Keratinocyte (primary cell): Measurements from ENCODE around the gene EPHX1. TPM values are rescaled to one million over a fixed set of nuclear protein-coding genes. Genes with fewer than 3 reads are reported as not detected.

Source experiments
- DNase-seq: peaks from one replicate; pipeline ENCODE4 v3.0.0-alpha.2; 2011; ENCODE audit warnings: low read depth, missing footprints, low spot score
- FAIRE-seq: peaks from 2 replicates; lab custom pipeline; 2011; peaks lifted over from hg19 to GRCh38; lab: Jason Lieb, UNC
- H2AFZ ChIP-seq: 2 replicates; pipeline ENCODE4 v1.6.0; 2012; ENCODE audit warnings: low read length, control low read depth, inconsistent platforms; ENCODE audit not compliant: control insufficient read depth
- H3K27ac ChIP-seq: 2 replicates; pipeline ENCODE4 v1.5.1; 2011; ENCODE audit warnings: low read length; ENCODE audit not compliant: control insufficient read depth, insufficient read depth
- H3K27me3 ChIP-seq: 3 replicates; pipeline ENCODE4 v1.6.0; 2011; ENCODE audit warnings: low read length; ENCODE audit not compliant: control insufficient read depth, insufficient read depth; ENCODE audit errors: extremely low read depth
- H3K36me3 ChIP-seq, 2 experiments: 2 replicates in 1 of 2; 3 replicates in 1 of 2; pipeline ENCODE4 v1.5.1; 2011; ENCODE audit warnings: low read length in 2 of 2, mild to moderate bottlenecking in 1 of 2; ENCODE audit not compliant: control insufficient read depth in 2 of 2, insufficient read depth in 2 of 2; ENCODE audit errors: extremely low read depth in 1 of 2
- H3K4me1 ChIP-seq: 3 replicates; pipeline ENCODE4 v1.5.1; 2011; ENCODE audit warnings: low read length; ENCODE audit not compliant: control insufficient read depth, insufficient read depth; ENCODE audit errors: extremely low read depth
- H3K4me2 ChIP-seq: 3 replicates; pipeline ENCODE4 v1.6.0; 2011; ENCODE audit warnings: low read depth, low read length; ENCODE audit not compliant: control insufficient read depth, insufficient read depth; ENCODE audit errors: extremely low read depth
- H3K4me3 ChIP-seq, 3 experiments: fragments of 200-600 bp in 1 of 3; sonication (generic) in 1 of 3; 2 replicates in 2 of 3; 3 replicates in 1 of 3; pipeline ENCODE4 v1.5.1; 2011 to 2016; ENCODE audit warnings: low read length in 3 of 3, mild to moderate bottlenecking in 3 of 3, control low read depth in 2 of 3, inconsistent platforms in 1 of 3, low read depth in 1 of 3, mixed read lengths in 1 of 3, mixed run types in 1 of 3, moderate library complexity in 1 of 3; ENCODE audit not compliant: control insufficient read depth in 2 of 3, insufficient read depth in 2 of 3; ENCODE audit errors: extremely low read depth in 1 of 3
- H3K79me2 ChIP-seq: 2 replicates; pipeline ENCODE4 v1.6.0; 2012; ENCODE audit warnings: low read length; ENCODE audit not compliant: control insufficient read depth, insufficient read depth
- H3K9ac ChIP-seq: 3 replicates; pipeline ENCODE4 v1.6.0; 2011; ENCODE audit warnings: low read length; ENCODE audit not compliant: control insufficient read depth, insufficient read depth; ENCODE audit errors: extremely low read depth
- H3K9me1 ChIP-seq: 3 replicates; pipeline ENCODE4 v1.6.0; 2011; ENCODE audit warnings: low read length; ENCODE audit not compliant: control insufficient read depth, insufficient read depth; ENCODE audit errors: extremely low read depth
- H3K9me3 ChIP-seq: 2 replicates; pipeline ENCODE4 v1.5.1; 2012; ENCODE audit warnings: low read depth, low read length; ENCODE audit not compliant: control insufficient read depth
- H4K20me1 ChIP-seq: 3 replicates; pipeline ENCODE4 v1.6.0; 2011; ENCODE audit warnings: low read length; ENCODE audit not compliant: control insufficient read depth, insufficient read depth; ENCODE audit errors: extremely low read depth
- EZH2 ChIP-seq: IDR thresholded peaks from one replicate; pipeline ENCODE4 v1.6.1; 2012; ENCODE audit warnings: inconsistent platforms, mild to moderate bottlenecking, low read length, moderate library complexity
- dilution Hi-C: fragments of 300-500 bp; cut with MboI; formaldehyde crosslinking; loops from one replicate; pipeline ENCODE4 v1.7.0; 2020; ENCODE audit warnings: low sequenced_read_pairs; ENCODE audit not compliant: extremely low pct_ligation_motif_present
- polyA plus RNA-seq, 5 experiments: library from polyadenylated mRNA; depleted of rRNA in 3 of 5; stranded (reverse) in 3 of 5; stranded (forward) in 1 of 5; unstranded in 1 of 5; fragments of >200 nt; gene quantifications; 1 replicate in 1 of 5; 2 replicates in 3 of 5; 3 replicates in 1 of 5; pipeline versions ENCODE4 v1.2.1 to v1.2.3, GENCODE V29; 2011 to 2012; ENCODE audit warnings: missing spikeins in 2 of 5, low read depth in 1 of 5, low replicate concordance in 1 of 5
- TF ChIP-seq, protein P1 (sequence below), 3 experiments: IDR thresholded peaks in 1 of 3; conservative IDR thresholded peaks in 1 of 3; optimal IDR thresholded peaks in 1 of 3; 2 replicates in 2 of 3; 3 replicates in 1 of 3; pipeline versions ENCODE3 to v1.5.1; 2011; ENCODE audit warnings: low read length in 3 of 3, mild to moderate bottlenecking in 3 of 3, moderate library complexity in 2 of 3, control low read depth in 1 of 3, inconsistent platforms in 1 of 3; ENCODE audit not compliant: insufficient read depth in 2 of 3; ENCODE audit errors: extremely low read depth in 1 of 3

Gene EPHX1
- polyA plus RNA-seq, 1 donor (not counting 4 experiments of a cell fraction or from before 2014, with no cell fraction given), result 6.4 TPM

DNA sequence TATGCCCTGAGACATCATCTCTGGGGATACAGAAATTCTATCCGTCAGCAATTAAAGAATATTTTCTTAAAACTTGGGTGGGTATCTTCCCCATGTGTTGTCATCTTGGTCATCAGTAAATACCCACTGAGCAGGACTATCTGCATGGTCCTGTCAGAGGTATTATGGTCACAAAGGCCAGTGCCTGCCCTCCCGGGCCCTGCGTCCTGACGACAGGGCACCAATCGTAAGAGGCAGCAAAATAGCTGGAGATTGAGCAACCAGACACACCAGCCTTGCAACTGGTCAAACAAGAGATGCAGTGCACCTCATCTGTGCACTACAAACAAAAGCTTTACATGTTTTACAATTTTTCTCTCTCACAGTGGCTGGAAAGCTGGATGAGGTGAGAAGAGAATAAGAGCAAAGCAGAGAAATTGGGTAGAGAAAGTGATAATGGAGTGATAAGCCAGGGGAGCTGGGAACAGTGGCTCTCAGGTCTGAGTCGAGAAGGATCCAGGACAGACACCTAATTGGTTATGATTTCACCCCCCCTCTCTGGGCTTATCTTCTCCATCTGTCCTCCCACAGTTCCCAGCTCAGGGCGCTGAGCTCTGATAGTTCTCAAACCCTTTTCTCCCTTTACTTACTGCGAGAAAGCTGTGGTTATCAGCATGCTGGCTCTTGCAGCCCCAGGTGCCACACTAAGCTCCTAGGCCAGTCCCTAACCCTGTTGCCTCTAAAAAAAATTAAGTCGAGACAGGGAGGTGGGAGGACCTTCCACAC is 41.1 kb upstream of the EPHX1 start:
- Histone ChIP-seq H3K36me3 (no peaks in the 10 kb centered on the region), H2AFZ (no peak overlapping the region), H3K27me3 (no peaks in the 10 kb centered on the region), H3K4me3 (no peak overlapping the region), H3K9me1 (no peaks in the 10 kb centered on the region), H3K9me3 (no peaks in the 10 kb centered on the region), H3K79me2 (no peaks in the 10 kb centered on the region), H4K20me1 (no peaks in the 10 kb centered on the region), H3K4me1 (peaks cover 41% of the 10 kb centered on the region), H3K4me2 (no peak overlapping the region), H3K27ac (no peak overlapping the region), H3K9ac (no peak overlapping the region)
- FAIRE-seq, result no peak
- TF ChIP-seq, protein P1, sequence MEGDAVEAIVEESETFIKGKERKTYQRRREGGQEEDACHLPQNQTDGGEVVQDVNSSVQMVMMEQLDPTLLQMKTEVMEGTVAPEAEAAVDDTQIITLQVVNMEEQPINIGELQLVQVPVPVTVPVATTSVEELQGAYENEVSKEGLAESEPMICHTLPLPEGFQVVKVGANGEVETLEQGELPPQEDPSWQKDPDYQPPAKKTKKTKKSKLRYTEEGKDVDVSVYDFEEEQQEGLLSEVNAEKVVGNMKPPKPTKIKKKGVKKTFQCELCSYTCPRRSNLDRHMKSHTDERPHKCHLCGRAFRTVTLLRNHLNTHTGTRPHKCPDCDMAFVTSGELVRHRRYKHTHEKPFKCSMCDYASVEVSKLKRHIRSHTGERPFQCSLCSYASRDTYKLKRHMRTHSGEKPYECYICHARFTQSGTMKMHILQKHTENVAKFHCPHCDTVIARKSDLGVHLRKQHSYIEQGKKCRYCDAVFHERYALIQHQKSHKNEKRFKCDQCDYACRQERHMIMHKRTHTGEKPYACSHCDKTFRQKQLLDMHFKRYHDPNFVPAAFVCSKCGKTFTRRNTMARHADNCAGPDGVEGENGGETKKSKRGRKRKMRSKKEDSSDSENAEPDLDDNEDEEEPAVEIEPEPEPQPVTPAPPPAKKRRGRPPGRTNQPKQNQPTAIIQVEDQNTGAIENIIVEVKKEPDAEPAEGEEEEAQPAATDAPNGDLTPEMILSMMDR (optimal IDR thresholded peaks at IDR 0.05 in 1 of 3, IDR thresholded peaks at IDR 0.05 in 1 of 3, conservative IDR thresholded peaks at IDR 0.05 in 1 of 3; ENCODE audit: extremely low read depth in 1 of 3, insufficient read depth in 2 of 3, low read length in 3 of 3), result no peak
- TF ChIP-seq EZH2, result no peak
- dilution Hi-C loops, result no loop called here
- no peak for DNase-seq

DNA sequence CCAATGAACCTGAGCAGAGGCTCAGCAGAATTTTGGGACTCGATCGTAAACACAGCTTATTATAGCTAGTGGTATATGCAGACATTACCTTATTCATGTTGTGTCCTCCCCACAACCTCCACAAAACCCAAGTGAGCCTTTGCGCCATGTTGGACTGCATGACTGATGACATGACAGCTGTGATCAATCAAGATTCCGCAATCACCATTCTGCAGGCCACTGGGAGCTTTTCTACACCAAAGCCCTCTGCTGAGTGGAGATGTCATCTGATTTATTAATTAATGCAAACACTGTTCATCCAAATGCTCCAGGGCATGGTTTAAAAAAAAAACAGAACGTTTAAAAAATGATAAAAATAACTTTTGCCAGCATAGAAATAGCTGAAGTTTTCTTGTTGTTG is 40.2 kb upstream of the EPHX1 start:
- no peak overlapping the region for H3K9ac ChIP-seq
- no peaks in the 10 kb centered on the region for H4K20me1 ChIP-seq
- H3K4me3 ChIP-seq, result no peak overlapping the region
- dilution Hi-C loops, result no loop called here
- no peaks in the 10 kb centered on the region for H3K9me3 ChIP-seq
- H3K36me3 ChIP-seq, result no peaks in the 10 kb centered on the region
- H3K79me2 ChIP-seq, result no peaks in the 10 kb centered on the region
- FAIRE-seq (no peak), DNase-seq (no peak)
- H3K9me1 ChIP-seq, result no peaks in the 10 kb centered on the region
- TF ChIP-seq, protein P1 (optimal IDR thresholded peaks at IDR 0.05 in 1 of 3, IDR thresholded peaks at IDR 0.05 in 1 of 3, conservative IDR thresholded peaks at IDR 0.05 in 1 of 3; ENCODE audit: extremely low read depth in 1 of 3, insufficient read depth in 2 of 3, low read length in 3 of 3), result no peak
- TF ChIP-seq EZH2, result no peak
- H3K27ac ChIP-seq, result no peak overlapping the region
- no peaks in the 10 kb centered on the region for H3K27me3 ChIP-seq
- no peak overlapping the region for H2AFZ ChIP-seq
- H3K4me1 ChIP-seq, result peaks cover 41% of the 10 kb centered on the region
- H3K4me2 ChIP-seq, result no peak overlapping the region
